ENCODE measurements around the gene AMHR2. TPM values are rescaled to one million over a fixed set of nuclear protein-coding genes. Genes with fewer than 3 reads are reported as not detected.

AMHR2 gene
- total and polyA plus RNA-seq, 4 donors = 0.02 to 0.52 (median 0.22) TPM; not detected in 1

GRCh38 chr12:53450936-53451335 is 27.3 kb downstream of the AMHR2 start:
- 93 to 96% methylated on average over 7 of the region's 7 CpGs for WGBS, 2 donors
- Histone ChIP-seq H3K9me3 (ENCODE audit: control insufficient read depth in 4 of 4, insufficient read depth in 3 of 4, low read length in 3 of 4) (no peaks in the 10 kb centered on the region), H3K27me3 (ENCODE audit: control insufficient read depth in 3 of 3, insufficient read depth in 3 of 3, low read length in 2 of 3) (no peaks in the 10 kb centered on the region), H3K4me1 (ENCODE audit: control insufficient read depth in 5 of 5, insufficient read depth in 5 of 5, low read length in 5 of 5) (peaks cover 0 to 17% (median 12%) of the 10 kb centered on the region in 5 donors), H3K4me3 (no peak overlapping the region), H3K27ac (ENCODE audit: low read depth in 1 of 2, low read length in 1 of 2) (no peak overlapping the region), H3K9ac (ENCODE audit: insufficient read depth in 1 of 2, low read length in 2 of 2) (no peak overlapping the region), H3K36me3 (ENCODE audit: control insufficient read depth in 4 of 4, insufficient read depth in 4 of 4, low read length in 4 of 4) (peaks cover 13 to 22% (median 17%) of the 10 kb centered on the region in 4 donors)
- DNase-seq (no peak), ATAC-seq (ENCODE audit: insufficient read depth, low FRiP score) (no peak)
- TF ChIP-seq CTCF (IDR thresholded peaks at IDR 0.05; ENCODE audit: control extremely low read depth, extremely low read depth) = no peak

- WGBS, 2 donors = 0% methylated on average over 22 to 32 of the region's 32 CpGs
- no peaks in the 10 kb centered on the region for H3K9me3 ChIP-seq (ENCODE audit: control insufficient read depth in 4 of 4, insufficient read depth in 3 of 4, low read length in 3 of 4)
- ATAC-seq (ENCODE audit: insufficient read depth, low FRiP score) (peak; percentile 97), DNase-seq (peak; percentile 100)
- peaks cover 0 to 17% (median 12%) of the 10 kb centered on the region in 5 donors for H3K4me1 ChIP-seq (ENCODE audit: control insufficient read depth in 5 of 5, insufficient read depth in 5 of 5, low read length in 5 of 5)
- peak; percentile 92 for TF ChIP-seq CTCF (IDR thresholded peaks at IDR 0.05; ENCODE audit: control extremely low read depth, extremely low read depth)
- peak within 1 kb of the TSS; percentile 90 to 97 for H3K27ac ChIP-seq (ENCODE audit: low read depth in 1 of 2, low read length in 1 of 2)
- peak within 1 kb of the TSS; percentile 93 for H3K4me3 ChIP-seq
- H3K27me3 ChIP-seq (ENCODE audit: control insufficient read depth in 3 of 3, insufficient read depth in 3 of 3, low read length in 2 of 3) = no peaks in the 10 kb centered on the region
- H3K9ac ChIP-seq (ENCODE audit: insufficient read depth in 1 of 2, low read length in 2 of 2) = peak within 1 kb of the TSS; percentile 87 to 98
- H3K36me3 ChIP-seq (ENCODE audit: control insufficient read depth in 4 of 4, insufficient read depth in 4 of 4, low read length in 4 of 4) = peaks cover 18 to 27% (median 20%) of the 10 kb centered on the region in 4 donors
Observed at GRCh38 chr12:53451661-53452158, 28.1 kb downstream of the AMHR2 start, which contains the start of gene PCBP2. TSS of gene PCBP2 (plus strand) at chr12:53452102. CDS start at chr12:53454801, 2,699 bp downstream.

- Histone ChIP-seq H3K27me3 (ENCODE audit: control insufficient read depth in 3 of 3, insufficient read depth in 3 of 3, low read length in 2 of 3) (no peaks in the 10 kb centered on the region), H3K36me3 (ENCODE audit: control insufficient read depth in 4 of 4, insufficient read depth in 4 of 4, low read length in 4 of 4) (peaks cover 24 to 34% (median 26%) of the 10 kb centered on the region in 4 donors), H3K4me3 (peak overlapping the region; percentile 93), H3K9me3 (ENCODE audit: control insufficient read depth in 4 of 4, insufficient read depth in 3 of 4, low read length in 3 of 4) (no peaks in the 10 kb centered on the region), H3K4me1 (ENCODE audit: control insufficient read depth in 5 of 5, insufficient read depth in 5 of 5, low read length in 5 of 5) (peaks cover 0 to 17% (median 12%) of the 10 kb centered on the region in 5 donors), H3K9ac (ENCODE audit: insufficient read depth in 1 of 2, low read length in 2 of 2) (peak overlapping the region; percentile 87 to 98), H3K27ac (ENCODE audit: low read depth in 1 of 2, low read length in 1 of 2) (peak overlapping the region; percentile 90 to 97)
- ATAC-seq (ENCODE audit: insufficient read depth, low FRiP score) = peak; percentile 61
- DNase-seq = peak; percentile 90 to 93 (median 92)
- 0 to 1% methylated on average over 47 to 66 of the region's 82 CpGs for WGBS, 2 donors
- TF ChIP-seq CTCF (IDR thresholded peaks at IDR 0.05; ENCODE audit: control extremely low read depth, extremely low read depth) = no peak
Observed at GRCh38 chr12:53452159-53453077, 28.8 kb downstream of the AMHR2 start.

Measured in lung (tissue), 12 donors.